Keratinocyte (primary cell): ENCODE measurements around the gene CD99L2. TPM values are rescaled to one million over a fixed set of nuclear protein-coding genes. Genes with fewer than 3 reads are reported as not detected.
A peak's percentile ranks its signal among the peaks of the same experiment; 100 is the strongest.

Experiments
- DNase-seq: peaks from one replicate; pipeline ENCODE4 v3.0.0-alpha.2; 2011; ENCODE audit warnings: low read depth, missing footprints, low spot score
- FAIRE-seq: peaks from 2 replicates; lab custom pipeline; 2011; peaks lifted over from hg19 to GRCh38; lab: Jason Lieb, UNC
- H2AFZ ChIP-seq: 2 replicates; pipeline ENCODE4 v1.6.0; 2012; ENCODE audit warnings: low read length, control low read depth, inconsistent platforms; ENCODE audit not compliant: control insufficient read depth
- H3K27ac ChIP-seq: 2 replicates; pipeline ENCODE4 v1.5.1; 2011; ENCODE audit warnings: low read length; ENCODE audit not compliant: control insufficient read depth, insufficient read depth
- H3K27me3 ChIP-seq: 3 replicates; pipeline ENCODE4 v1.6.0; 2011; ENCODE audit warnings: low read length; ENCODE audit not compliant: control insufficient read depth, insufficient read depth; ENCODE audit errors: extremely low read depth
- H3K36me3 ChIP-seq, 2 experiments: 2 replicates in 1 of 2; 3 replicates in 1 of 2; pipeline ENCODE4 v1.5.1; 2011; ENCODE audit warnings: low read length in 2 of 2, mild to moderate bottlenecking in 1 of 2; ENCODE audit not compliant: control insufficient read depth in 2 of 2, insufficient read depth in 2 of 2; ENCODE audit errors: extremely low read depth in 1 of 2
- H3K4me1 ChIP-seq: 3 replicates; pipeline ENCODE4 v1.5.1; 2011; ENCODE audit warnings: low read length; ENCODE audit not compliant: control insufficient read depth, insufficient read depth; ENCODE audit errors: extremely low read depth
- H3K4me2 ChIP-seq: 3 replicates; pipeline ENCODE4 v1.6.0; 2011; ENCODE audit warnings: low read depth, low read length; ENCODE audit not compliant: control insufficient read depth, insufficient read depth; ENCODE audit errors: extremely low read depth
- H3K4me3 ChIP-seq, 3 experiments: fragments of 200-600 bp in 1 of 3; sonication (generic) in 1 of 3; 2 replicates in 2 of 3; 3 replicates in 1 of 3; pipeline ENCODE4 v1.5.1; 2011 to 2016; ENCODE audit warnings: low read length in 3 of 3, mild to moderate bottlenecking in 3 of 3, control low read depth in 2 of 3, inconsistent platforms in 1 of 3, low read depth in 1 of 3, mixed read lengths in 1 of 3, mixed run types in 1 of 3, moderate library complexity in 1 of 3; ENCODE audit not compliant: control insufficient read depth in 2 of 3, insufficient read depth in 2 of 3; ENCODE audit errors: extremely low read depth in 1 of 3
- H3K79me2 ChIP-seq: 2 replicates; pipeline ENCODE4 v1.6.0; 2012; ENCODE audit warnings: low read length; ENCODE audit not compliant: control insufficient read depth, insufficient read depth
- H3K9ac ChIP-seq: 3 replicates; pipeline ENCODE4 v1.6.0; 2011; ENCODE audit warnings: low read length; ENCODE audit not compliant: control insufficient read depth, insufficient read depth; ENCODE audit errors: extremely low read depth
- H3K9me1 ChIP-seq: 3 replicates; pipeline ENCODE4 v1.6.0; 2011; ENCODE audit warnings: low read length; ENCODE audit not compliant: control insufficient read depth, insufficient read depth; ENCODE audit errors: extremely low read depth
- H3K9me3 ChIP-seq: 2 replicates; pipeline ENCODE4 v1.5.1; 2012; ENCODE audit warnings: low read depth, low read length; ENCODE audit not compliant: control insufficient read depth
- H4K20me1 ChIP-seq: 3 replicates; pipeline ENCODE4 v1.6.0; 2011; ENCODE audit warnings: low read length; ENCODE audit not compliant: control insufficient read depth, insufficient read depth; ENCODE audit errors: extremely low read depth
- EZH2 ChIP-seq: IDR thresholded peaks from one replicate; pipeline ENCODE4 v1.6.1; 2012; ENCODE audit warnings: inconsistent platforms, mild to moderate bottlenecking, low read length, moderate library complexity
- dilution Hi-C: fragments of 300-500 bp; cut with MboI; formaldehyde crosslinking; loops from one replicate; pipeline ENCODE4 v1.7.0; 2020; ENCODE audit warnings: low sequenced_read_pairs; ENCODE audit not compliant: extremely low pct_ligation_motif_present
- polyA plus RNA-seq, 5 experiments: library from polyadenylated mRNA; depleted of rRNA in 3 of 5; stranded (reverse) in 3 of 5; stranded (forward) in 1 of 5; unstranded in 1 of 5; fragments of >200 nt; gene quantifications; 1 replicate in 1 of 5; 2 replicates in 3 of 5; 3 replicates in 1 of 5; pipeline versions ENCODE4 v1.2.1 to v1.2.3, GENCODE V29; 2011 to 2012; ENCODE audit warnings: missing spikeins in 2 of 5, low read depth in 1 of 5, low replicate concordance in 1 of 5
- TF ChIP-seq, protein P1 (sequence below), 3 experiments: IDR thresholded peaks in 1 of 3; conservative IDR thresholded peaks in 1 of 3; optimal IDR thresholded peaks in 1 of 3; 2 replicates in 2 of 3; 3 replicates in 1 of 3; pipeline versions ENCODE3 to v1.5.1; 2011; ENCODE audit warnings: low read length in 3 of 3, mild to moderate bottlenecking in 3 of 3, moderate library complexity in 2 of 3, control low read depth in 1 of 3, inconsistent platforms in 1 of 3; ENCODE audit not compliant: insufficient read depth in 2 of 3; ENCODE audit errors: extremely low read depth in 1 of 3

CD99L2 gene
- polyA plus RNA-seq, 1 donor (not counting 4 experiments of a cell fraction or from before 2014, with no cell fraction given) = 14.4 TPM

DNA sequence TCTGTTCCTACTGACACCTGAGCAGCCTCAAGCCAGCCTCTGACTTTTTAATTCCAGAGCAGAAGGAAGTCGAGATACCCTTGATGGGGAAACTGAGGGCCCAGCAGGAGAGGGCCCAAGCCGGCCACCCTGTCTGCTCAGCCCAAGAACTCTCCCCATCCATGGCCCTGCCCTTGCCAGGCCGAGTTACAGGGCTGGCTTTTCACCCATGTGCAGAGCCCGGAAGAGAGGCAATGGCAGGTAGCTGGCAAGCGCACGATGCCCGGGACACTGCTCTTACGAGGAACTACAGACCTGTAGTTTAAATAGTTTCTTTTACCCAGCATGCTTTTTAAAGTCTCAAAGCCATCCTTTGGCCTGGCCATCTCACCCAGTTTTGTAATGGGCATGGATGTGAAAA, 125.4 kb downstream of the CD99L2 start:
- FAIRE-seq (no peak), DNase-seq (no peak)
- Histone ChIP-seq H4K20me1 (no peaks in the 10 kb centered on the region), H3K4me2 (no peak overlapping the region), H3K9me1 (no peaks in the 10 kb centered on the region), H3K4me3 (no peak overlapping the region), H3K79me2 (no peaks in the 10 kb centered on the region), H2AFZ (no peak overlapping the region), H3K27me3 (no peaks in the 10 kb centered on the region), H3K27ac (no peak overlapping the region), H3K9me3 (peaks cover 3% of the 10 kb centered on the region), H3K36me3 (peaks cover 1 to 2% of the 10 kb centered on the region in 2 experiments), H3K4me1 (peaks cover 11% of the 10 kb centered on the region), H3K9ac (no peak overlapping the region)
- TF ChIP-seq EZH2 = no peak
- TF ChIP-seq, protein P1, sequence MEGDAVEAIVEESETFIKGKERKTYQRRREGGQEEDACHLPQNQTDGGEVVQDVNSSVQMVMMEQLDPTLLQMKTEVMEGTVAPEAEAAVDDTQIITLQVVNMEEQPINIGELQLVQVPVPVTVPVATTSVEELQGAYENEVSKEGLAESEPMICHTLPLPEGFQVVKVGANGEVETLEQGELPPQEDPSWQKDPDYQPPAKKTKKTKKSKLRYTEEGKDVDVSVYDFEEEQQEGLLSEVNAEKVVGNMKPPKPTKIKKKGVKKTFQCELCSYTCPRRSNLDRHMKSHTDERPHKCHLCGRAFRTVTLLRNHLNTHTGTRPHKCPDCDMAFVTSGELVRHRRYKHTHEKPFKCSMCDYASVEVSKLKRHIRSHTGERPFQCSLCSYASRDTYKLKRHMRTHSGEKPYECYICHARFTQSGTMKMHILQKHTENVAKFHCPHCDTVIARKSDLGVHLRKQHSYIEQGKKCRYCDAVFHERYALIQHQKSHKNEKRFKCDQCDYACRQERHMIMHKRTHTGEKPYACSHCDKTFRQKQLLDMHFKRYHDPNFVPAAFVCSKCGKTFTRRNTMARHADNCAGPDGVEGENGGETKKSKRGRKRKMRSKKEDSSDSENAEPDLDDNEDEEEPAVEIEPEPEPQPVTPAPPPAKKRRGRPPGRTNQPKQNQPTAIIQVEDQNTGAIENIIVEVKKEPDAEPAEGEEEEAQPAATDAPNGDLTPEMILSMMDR (optimal IDR thresholded peaks at IDR 0.05 in 1 of 3, IDR thresholded peaks at IDR 0.05 in 1 of 3, conservative IDR thresholded peaks at IDR 0.05 in 1 of 3; ENCODE audit: extremely low read depth in 1 of 3, insufficient read depth in 2 of 3, low read length in 3 of 3) = no peak
- dilution Hi-C loops = no loop called here

DNA sequence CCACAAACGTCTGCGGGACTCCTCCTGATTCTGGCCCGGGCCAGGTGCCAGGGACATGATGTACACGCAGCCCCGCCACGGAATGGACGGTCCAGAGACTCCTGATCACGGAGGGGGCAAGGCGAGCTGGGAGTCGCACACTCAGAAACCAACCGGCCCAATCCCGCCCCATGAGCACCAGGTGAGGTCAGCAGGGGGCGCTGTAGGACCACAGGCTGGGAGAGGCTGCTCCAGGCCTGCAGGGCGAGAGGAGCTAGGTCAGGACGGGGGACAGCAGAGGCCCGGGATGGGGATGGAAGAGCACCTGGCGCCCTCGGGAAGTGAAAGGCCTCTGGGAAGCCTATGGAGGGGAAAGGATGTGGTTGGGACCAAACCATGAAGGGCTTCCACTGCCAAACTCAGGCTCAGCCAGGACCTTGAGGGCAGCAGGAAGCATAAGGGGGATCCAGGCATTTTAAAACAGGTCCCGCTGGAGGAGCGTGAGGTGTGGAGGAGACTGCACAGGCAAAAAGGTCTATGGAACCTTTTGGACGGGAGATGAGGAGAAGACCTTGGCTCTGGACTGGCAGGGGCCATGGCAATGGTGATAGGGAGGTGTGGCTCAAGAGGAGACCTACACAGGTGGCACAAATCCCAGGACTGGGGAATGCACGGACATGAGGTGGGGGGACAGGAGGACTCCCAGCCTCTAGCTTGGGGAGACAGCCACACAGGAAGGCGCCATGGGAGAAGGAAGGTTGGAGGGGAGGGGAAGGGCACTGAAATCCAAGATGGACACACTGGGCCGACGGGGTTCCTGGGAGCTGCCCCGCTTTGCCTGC, 126.1 kb downstream of the CD99L2 start:
- H3K27me3 ChIP-seq = no peaks in the 10 kb centered on the region
- no peaks in the 10 kb centered on the region for H3K79me2 ChIP-seq
- no peak overlapping the region for H3K9ac ChIP-seq
- TF ChIP-seq, protein P1 (optimal IDR thresholded peaks at IDR 0.05 in 1 of 3, IDR thresholded peaks at IDR 0.05 in 1 of 3, conservative IDR thresholded peaks at IDR 0.05 in 1 of 3; ENCODE audit: extremely low read depth in 1 of 3, insufficient read depth in 2 of 3, low read length in 3 of 3) = peak in 2 of 3 experiments; percentile 62 to 87
- TF ChIP-seq EZH2 = no peak
- dilution Hi-C loops = no loop called here
- H3K4me1 ChIP-seq = peaks cover 18% of the 10 kb centered on the region
- H3K4me2 ChIP-seq = no peak overlapping the region
- no peak overlapping the region for H3K4me3 ChIP-seq
- peaks cover 3% of the 10 kb centered on the region for H3K9me3 ChIP-seq
- H2AFZ ChIP-seq = no peak overlapping the region
- peak; percentile 17 for DNase-seq
- peaks cover 1 to 2% of the 10 kb centered on the region in 2 experiments for H3K36me3 ChIP-seq
- no peaks in the 10 kb centered on the region for H4K20me1 ChIP-seq
- H3K9me1 ChIP-seq = no peaks in the 10 kb centered on the region
- no peak overlapping the region for H3K27ac ChIP-seq
- FAIRE-seq = no peak
